ENCODE results near the gene GRIN2A. TPM values are rescaled to one million over a fixed set of nuclear protein-coding genes. Genes with fewer than 3 reads are reported as not detected.

Gene GRIN2A
- total and polyA plus RNA-seq, 10 donors, result under 0.01 to 0.10 (median 0.03) TPM; not detected in 7

DNA sequence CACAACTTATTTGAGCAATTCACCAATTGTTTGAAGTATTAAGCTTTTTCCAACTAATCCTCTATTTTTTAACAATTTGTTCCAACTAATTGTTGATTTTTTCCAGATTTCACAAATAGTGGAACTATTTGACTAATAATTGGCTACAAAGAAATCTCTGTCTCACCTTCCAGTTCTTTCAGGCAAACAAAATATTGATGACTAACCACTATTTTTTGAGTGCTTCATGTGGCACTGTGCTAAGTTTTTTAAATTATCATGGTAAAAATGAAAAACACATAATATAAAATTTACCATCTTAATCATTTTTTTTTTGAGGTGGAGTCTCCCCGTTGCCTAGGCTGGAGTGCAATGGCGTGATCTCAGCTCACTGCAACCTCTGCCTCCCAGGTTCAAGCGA is 24.6 kb upstream of the GRIN2A start:
- Histone ChIP-seq H3K4me3 (no peak overlapping the region), H3K36me3 (no peaks in the 10 kb centered on the region), H3K27me3 (replicated peaks in 1 of 7) (peaks cover 0 to 13% (median 0%) of the 10 kb centered on the region in 7 donors), H3K4me1 (no peaks in the 10 kb centered on the region), H3K9me3 (peaks cover 0 to 9% (median 7%) of the 10 kb centered on the region in 8 donors), H3K27ac (no peak overlapping the region)
- DNase-seq, result no peak
- TF ChIP-seq, protein P1, sequence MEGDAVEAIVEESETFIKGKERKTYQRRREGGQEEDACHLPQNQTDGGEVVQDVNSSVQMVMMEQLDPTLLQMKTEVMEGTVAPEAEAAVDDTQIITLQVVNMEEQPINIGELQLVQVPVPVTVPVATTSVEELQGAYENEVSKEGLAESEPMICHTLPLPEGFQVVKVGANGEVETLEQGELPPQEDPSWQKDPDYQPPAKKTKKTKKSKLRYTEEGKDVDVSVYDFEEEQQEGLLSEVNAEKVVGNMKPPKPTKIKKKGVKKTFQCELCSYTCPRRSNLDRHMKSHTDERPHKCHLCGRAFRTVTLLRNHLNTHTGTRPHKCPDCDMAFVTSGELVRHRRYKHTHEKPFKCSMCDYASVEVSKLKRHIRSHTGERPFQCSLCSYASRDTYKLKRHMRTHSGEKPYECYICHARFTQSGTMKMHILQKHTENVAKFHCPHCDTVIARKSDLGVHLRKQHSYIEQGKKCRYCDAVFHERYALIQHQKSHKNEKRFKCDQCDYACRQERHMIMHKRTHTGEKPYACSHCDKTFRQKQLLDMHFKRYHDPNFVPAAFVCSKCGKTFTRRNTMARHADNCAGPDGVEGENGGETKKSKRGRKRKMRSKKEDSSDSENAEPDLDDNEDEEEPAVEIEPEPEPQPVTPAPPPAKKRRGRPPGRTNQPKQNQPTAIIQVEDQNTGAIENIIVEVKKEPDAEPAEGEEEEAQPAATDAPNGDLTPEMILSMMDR (IDR thresholded peaks at IDR 0.05 in 8 of 11, conservative IDR thresholded peaks at IDR 0.05 in 3 of 11), result no peak
- TF ChIP-seq POLR2AphosphoS5 (IDR thresholded peaks at IDR 0.05), result no peak
- TF ChIP-seq POLR2A (IDR thresholded peaks at IDR 0.05), result no peak
- intact Hi-C loops (cut with DNase I; ENCODE audit: low total_unique reads), result no loop called here
- 82 to 92% (median 87%) methylated on average over 3 of the region's 3 CpGs for WGBS, 5 donors

DNA sequence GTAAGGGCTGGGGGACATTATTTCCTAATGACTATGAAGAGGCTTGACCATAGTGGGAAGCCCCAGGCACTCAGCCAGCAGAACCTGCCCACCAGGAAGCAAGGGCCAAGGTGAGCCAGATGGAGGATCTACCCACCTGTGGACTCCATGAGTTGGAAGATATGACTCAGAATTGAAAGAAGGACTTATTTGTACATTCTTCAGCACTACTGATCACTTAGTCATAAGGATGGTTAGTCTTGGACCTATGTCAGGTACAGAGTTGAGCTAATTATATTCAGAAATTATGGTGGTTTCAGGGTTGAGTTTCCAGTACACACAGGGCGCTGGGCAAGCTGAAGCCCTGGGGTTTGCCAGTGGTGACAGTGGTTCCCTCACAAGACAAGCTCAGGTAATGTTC is 24.0 kb upstream of the GRIN2A start:
- no peaks in the 10 kb centered on the region for H3K4me1 ChIP-seq
- H3K4me3 ChIP-seq, result no peak overlapping the region
- H3K9me3 ChIP-seq, result peaks cover 0 to 9% (median 7%) of the 10 kb centered on the region in 8 donors
- WGBS, 5 donors, result 70 to 87% (median 73%) methylated on average over 1 of the region's 1 CpG
- TF ChIP-seq POLR2A (IDR thresholded peaks at IDR 0.05) (no peak), POLR2AphosphoS5 (IDR thresholded peaks at IDR 0.05) (no peak)
- TF ChIP-seq, protein P1 (IDR thresholded peaks at IDR 0.05 in 8 of 11, conservative IDR thresholded peaks at IDR 0.05 in 3 of 11), result no peak
- intact Hi-C loops (cut with DNase I; ENCODE audit: low total_unique reads), result no loop called here
- no peaks in the 10 kb centered on the region for H3K36me3 ChIP-seq
- peaks cover 0 to 13% (median 0%) of the 10 kb centered on the region in 7 donors for H3K27me3 ChIP-seq (replicated peaks in 1 of 7)
- DNase-seq, result no peak
- H3K27ac ChIP-seq, result no peak overlapping the region

DNA sequence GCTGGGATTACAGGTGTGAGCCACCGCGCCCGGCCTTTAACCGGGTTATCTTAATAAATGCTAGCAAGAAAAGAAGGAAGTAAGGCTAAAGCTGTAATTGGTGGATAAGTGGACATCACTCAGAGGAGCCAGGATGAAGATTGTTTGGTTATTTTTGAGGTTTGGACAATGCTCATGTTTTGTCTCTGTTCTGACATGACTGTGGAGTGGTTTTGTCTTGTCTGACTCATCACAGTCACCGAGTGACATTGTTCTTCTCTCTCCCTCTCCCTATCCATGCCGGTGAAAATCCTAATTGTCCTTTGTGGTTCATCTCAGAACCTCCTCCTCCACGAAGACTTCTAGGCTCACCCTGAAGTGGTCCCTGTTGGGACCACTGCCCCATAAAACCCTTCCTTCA is 23.5 kb upstream of the GRIN2A start:
- no peak overlapping the region for H3K4me3 ChIP-seq
- peaks cover 0 to 9% (median 0%) of the 10 kb centered on the region in 7 donors for H3K27me3 ChIP-seq (replicated peaks in 1 of 7)
- no peaks in the 10 kb centered on the region for H3K36me3 ChIP-seq
- no peak for DNase-seq
- no peaks in the 10 kb centered on the region for H3K4me1 ChIP-seq
- peaks cover 0 to 9% (median 7%) of the 10 kb centered on the region in 8 donors for H3K9me3 ChIP-seq
- no peak overlapping the region for H3K27ac ChIP-seq
- TF ChIP-seq POLR2A (IDR thresholded peaks at IDR 0.05), result no peak
- TF ChIP-seq, protein P1 (IDR thresholded peaks at IDR 0.05 in 8 of 11, conservative IDR thresholded peaks at IDR 0.05 in 3 of 11), result no peak
- TF ChIP-seq POLR2AphosphoS5 (IDR thresholded peaks at IDR 0.05), result no peak
- intact Hi-C loops (cut with DNase I; ENCODE audit: low total_unique reads), result no loop called here
- 85 to 92% (median 90%) methylated on average over 7 of the region's 7 CpGs for WGBS, 5 donors

DNA sequence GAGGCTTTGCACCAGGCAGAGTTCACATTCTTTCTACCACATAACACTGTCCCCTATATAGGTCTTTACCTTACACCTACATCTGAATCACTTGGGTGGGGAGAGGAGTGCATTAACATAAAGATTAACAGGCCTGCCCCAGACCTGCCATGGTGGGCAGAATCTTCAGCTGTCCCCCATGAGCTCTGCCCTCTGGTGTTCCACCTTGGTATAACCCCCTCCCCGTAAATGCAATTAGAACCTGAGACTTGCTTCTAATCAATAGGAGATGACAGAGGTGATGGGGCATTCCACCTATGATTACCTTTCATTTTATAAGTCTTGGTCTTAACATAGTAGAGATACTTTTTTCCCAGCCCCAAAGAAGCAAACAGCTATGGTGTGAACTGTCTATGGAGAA is 20.4 kb upstream of the GRIN2A start:
- DNase-seq, result no peak
- peaks cover 0 to 9% (median 7%) of the 10 kb centered on the region in 8 donors for H3K9me3 ChIP-seq
- H3K4me1 ChIP-seq, result no peaks in the 10 kb centered on the region
- peaks cover 0 to 7% (median 0%) of the 10 kb centered on the region in 7 donors for H3K27me3 ChIP-seq (replicated peaks in 1 of 7)
- intact Hi-C loops (cut with DNase I; ENCODE audit: low total_unique reads), result no loop called here
- 85 to 93% (median 91%) methylated on average over 1 of the region's 1 CpG for WGBS, 5 donors
- no peak for TF ChIP-seq POLR2AphosphoS5 (IDR thresholded peaks at IDR 0.05)
- TF ChIP-seq POLR2A (IDR thresholded peaks at IDR 0.05), result no peak
- TF ChIP-seq, protein P1 (IDR thresholded peaks at IDR 0.05 in 8 of 11, conservative IDR thresholded peaks at IDR 0.05 in 3 of 11), result no peak
- no peaks in the 10 kb centered on the region for H3K36me3 ChIP-seq
- no peak overlapping the region for H3K27ac ChIP-seq
- H3K4me3 ChIP-seq, result no peak overlapping the region

Data from spleen (tissue), 11 donors.